M059J (cell line): ENCODE data around the gene BARX1. TPM values are rescaled to one million over a fixed set of nuclear protein-coding genes. Genes with fewer than 3 reads are reported as not detected.
A peak's percentile ranks its signal among the peaks of the same experiment; 100 is the strongest.
"Not testable (repeated sequence)": the region's sequence is repeated elsewhere in the genome, so short reads cannot be mapped to it uniquely, and the experiment has no call there.

Source experiments
- DNase-seq: peaks from one replicate; pipeline ENCODE4 v3.0.0-alpha.2; 2012; ENCODE audit warnings: low read depth
- total RNA-seq: library from RNA; depleted of rRNA; stranded (reverse); fragments of >200 nt; shearing (Covaris generic); gene quantifications from 2 replicates; pipeline ENCODE4 v1.2.3, GENCODE V29; 2014; rRNA removed

BARX1 gene
- total RNA-seq, result 0.69 TPM in 1 of 2 replicates, not detected in the other

DNA sequence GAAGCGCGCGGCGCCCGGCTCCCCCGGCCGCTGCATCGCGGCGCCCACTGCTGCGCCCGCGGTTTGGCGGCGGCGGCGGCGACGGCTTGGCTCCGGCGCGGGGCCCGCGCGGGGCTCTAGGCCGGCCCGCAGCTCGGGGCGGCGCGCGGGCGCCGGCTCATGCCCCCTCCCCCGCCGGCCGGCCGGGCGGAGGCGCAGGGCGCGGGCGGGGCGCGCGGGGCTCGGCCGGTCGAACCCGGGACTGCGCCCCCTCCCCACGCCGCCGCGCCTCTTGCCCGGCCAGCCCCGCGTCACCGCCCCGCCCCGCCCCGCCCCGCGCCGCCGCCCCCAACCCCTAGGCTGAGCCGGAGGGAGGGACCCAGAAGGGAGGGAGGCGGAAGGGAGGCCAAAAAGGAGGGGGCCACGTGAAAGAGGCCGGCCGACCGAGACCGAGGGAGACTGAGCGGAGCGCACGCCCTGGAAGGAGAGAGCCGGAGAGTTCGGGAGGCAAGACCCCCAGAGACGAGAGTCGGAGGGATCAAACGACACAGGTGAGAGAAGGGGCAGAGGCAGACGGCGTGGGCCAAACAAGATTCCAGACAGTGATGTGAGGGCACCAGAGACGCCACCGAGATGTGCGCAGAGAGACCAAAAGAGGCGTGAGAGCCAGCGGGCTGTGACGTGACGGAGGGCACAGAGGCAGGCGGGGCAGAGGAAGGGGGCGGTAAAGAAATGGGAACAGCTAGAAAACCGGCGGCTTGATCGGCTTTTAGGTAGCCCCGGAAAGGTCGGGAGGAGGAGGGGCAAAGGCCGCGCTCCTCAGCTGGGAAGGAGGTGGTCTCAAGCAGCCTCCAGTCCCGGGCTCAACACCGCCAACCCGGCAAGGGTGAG, at the start of gene BARX1:
Gene BARX1, minus strand, starts transcription at position 245 of the 870 bp plus-strand sequence. Its CDS starts 209 bp downstream, at position 36.
- DNase-seq, result peak; percentile 18

- peak; percentile 45 for DNase-seq
Observed at GRCh38 chr9:94002316-94003140, 47.4 kb upstream of the BARX1 start.

DNA sequence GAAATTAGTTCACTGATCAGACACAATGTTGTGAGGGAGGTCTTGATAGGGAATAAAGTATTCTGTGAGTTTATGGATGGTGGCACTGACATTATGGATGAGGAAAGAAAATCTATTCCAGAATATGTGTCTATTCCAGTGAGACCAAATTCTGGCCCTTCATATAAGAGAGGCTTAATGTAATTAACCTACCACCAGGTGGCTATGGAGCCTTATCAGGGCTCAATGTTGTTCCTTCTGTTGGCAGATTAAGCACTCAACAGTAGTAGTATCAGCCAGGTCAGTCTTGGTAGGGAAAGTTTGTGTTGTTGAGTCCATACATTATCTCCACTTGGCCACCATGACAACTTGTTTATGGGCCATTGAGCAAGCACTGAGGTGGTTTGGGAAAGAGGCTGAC, 41.7 kb upstream of the BARX1 start:
- peak; percentile 8 for DNase-seq

- DNase-seq, result no peak
Observed at GRCh38 chr9:93996367-93996766, 41.2 kb upstream of the BARX1 start.

- DNase-seq, result no peak
Observed at GRCh38 chr9:93994545-93994944, 39.4 kb upstream of the BARX1 start.

DNA sequence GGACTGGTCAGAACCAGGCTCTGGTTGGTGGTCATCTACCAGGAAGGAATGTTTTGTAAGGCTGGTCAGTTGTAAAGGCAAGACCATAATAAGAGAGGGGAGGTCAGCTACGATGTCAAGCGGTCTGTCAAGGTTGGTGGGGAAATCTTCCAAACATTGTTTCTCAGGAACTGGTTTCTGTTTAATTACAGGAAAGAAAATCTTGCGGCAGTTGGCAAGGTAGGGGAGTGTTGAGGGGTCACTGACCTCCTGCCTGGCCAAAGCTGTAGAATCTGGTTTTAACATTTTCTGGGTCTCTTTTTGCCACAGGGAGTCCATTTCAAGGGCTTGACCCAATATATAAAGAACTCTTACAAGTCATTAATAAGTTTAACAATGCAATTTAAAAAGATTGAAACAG, 39.0 kb upstream of the BARX1 start:
- no peak for DNase-seq

GRCh38 chr9:93992830-93993229, 37.7 kb upstream of the BARX1 start:
- DNase-seq, result no peak

DNA sequence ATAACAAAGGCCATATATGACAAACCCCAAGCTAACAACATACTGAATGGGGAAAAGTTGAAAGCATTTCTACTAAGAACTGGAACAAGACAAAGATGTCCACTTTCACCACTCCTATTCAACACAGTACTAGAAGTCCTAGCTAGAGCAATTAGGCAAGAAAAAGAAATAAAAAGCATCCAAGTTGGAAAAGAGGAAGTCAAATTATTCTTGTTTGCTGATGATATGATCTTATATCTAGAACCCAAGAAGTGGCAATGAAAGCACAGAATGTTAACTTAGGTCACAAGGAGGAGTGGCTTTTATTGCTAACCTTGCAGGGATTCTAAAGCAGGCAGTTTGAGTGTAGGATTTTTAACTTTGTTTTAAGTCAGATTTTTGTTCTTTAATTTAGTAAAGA, 35.3 kb upstream of the BARX1 start:
- no peak for DNase-seq

DNA sequence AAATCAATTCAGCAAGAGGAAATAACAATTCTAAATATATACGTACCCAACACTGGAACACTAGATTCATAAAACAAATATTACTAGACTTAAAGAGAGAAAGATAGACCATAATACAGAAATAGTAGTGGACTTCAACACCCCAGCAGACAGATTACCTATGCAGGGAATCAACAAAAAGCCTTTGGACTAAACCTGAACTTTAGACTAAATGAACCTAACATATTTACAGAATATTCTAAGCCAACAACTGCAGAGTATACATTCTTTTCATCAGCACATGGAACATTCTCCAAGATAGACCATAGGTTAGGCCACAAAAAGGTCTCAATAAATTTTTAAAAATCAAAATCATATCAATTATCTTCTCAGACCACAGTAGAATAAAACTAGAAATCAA, 32.9 kb upstream of the BARX1 start:
- no peak for DNase-seq

DNA sequence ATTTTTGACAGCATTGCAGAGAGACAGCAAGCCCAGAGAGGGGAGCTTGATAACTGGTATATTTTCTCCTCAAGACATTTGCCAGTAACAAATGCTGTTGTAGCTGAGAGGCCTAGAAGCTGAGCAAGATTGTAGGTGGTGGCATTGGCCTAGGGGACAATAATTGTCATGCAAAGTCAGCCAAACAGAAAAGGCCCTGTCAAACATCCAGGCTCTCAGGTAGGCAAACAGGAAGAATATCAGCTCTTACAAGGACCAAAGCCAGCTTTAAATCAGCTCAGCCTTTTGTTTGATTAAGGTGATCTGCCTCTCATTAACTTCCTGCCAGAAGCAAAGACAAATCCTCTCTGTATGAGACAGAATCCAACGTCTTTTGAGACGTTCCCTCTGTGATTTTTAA, 29.7 kb upstream of the BARX1 start:
- no peak for DNase-seq

GRCh38 chr9:93983875-93984274, 28.7 kb upstream of the BARX1 start:
- no peak for DNase-seq

GRCh38 chr9:93979721-93980120, 24.6 kb upstream of the BARX1 start:
- no peak for DNase-seq

DNA sequence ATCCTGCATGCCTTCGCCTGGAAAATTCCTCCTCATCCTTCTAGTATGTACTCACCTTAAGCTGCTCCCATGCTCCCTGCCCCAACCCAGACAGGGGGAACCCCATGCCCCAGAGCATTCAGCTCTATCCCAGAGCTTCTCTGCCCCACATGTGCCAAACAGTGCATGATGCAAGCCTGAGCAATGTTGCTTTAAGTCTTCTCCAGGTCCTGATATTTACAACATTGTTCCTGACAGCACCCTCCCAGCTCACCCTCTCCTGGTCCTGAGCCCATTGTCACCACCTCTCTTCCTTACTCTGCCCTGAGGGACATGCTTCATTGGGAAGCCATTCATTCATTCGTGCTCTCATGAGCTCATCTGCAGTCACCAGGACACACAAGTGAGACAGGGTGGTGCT, 23.4 kb upstream of the BARX1 start:
- no peak for DNase-seq

- no peak for DNase-seq
Observed at GRCh38 chr9:93976973-93977372, 21.8 kb upstream of the BARX1 start.

GRCh38 chr9:93976081-93976480, 20.9 kb upstream of the BARX1 start:
- DNase-seq, result no peak

GRCh38 chr9:93975262-93975661, 20.1 kb upstream of the BARX1 start:
- no peak for DNase-seq

DNA sequence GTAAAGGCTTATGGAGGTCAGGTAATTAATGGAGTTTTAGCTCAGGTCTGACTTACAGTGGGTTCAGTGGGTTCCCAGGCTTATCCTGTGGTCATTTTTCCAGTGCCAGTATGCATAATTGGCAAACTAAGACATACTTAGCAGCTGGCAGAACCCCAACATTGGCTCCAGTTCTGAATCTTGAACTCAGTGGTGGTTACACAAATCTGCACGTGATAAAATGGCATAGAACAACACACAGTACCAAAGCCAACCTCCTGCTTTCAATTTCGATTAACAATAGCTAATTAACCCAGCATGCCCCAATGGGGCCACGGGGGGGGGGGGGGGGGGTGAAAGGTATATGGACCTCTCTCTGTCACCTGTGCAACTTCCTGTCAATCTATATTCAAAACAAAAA, 19.0 kb upstream of the BARX1 start:
- peak; percentile 37 for DNase-seq

- DNase-seq, result not testable (repeated sequence)
Observed at GRCh38 chr9:93972655-93973054, 17.5 kb upstream of the BARX1 start.

GRCh38 chr9:93969328-93969661, 14.1 kb upstream of the BARX1 start:
- DNase-seq, result no peak

- peak; percentile 40 for DNase-seq
Observed at GRCh38 chr9:93968451-93969327, 13.5 kb upstream of the BARX1 start.

GRCh38 chr9:93967020-93967803, 12.1 kb upstream of the BARX1 start:
- DNase-seq, result no peak
